Hematopoietic multipotent progenitor cell treated with erythropoietin and hydrocortisone succinate and interleukin-3 and kit ligand, for 8 days (in vitro differentiated cells): ENCODE measurements around the gene C16orf54.
"Not testable (repeated sequence)": the region's sequence is repeated elsewhere in the genome, so short reads cannot be mapped to it uniquely, and the experiment has no call there.

Source experiments
- DNase-seq: peaks from one replicate; pipeline ENCODE4 v3.0.0-alpha.2; 2015

The C16orf54 gene

GRCh38 chr16:29738514-29738913 lies 7.3 kb downstream of the C16orf54 start:
- DNase-seq, result no peak

DNA sequence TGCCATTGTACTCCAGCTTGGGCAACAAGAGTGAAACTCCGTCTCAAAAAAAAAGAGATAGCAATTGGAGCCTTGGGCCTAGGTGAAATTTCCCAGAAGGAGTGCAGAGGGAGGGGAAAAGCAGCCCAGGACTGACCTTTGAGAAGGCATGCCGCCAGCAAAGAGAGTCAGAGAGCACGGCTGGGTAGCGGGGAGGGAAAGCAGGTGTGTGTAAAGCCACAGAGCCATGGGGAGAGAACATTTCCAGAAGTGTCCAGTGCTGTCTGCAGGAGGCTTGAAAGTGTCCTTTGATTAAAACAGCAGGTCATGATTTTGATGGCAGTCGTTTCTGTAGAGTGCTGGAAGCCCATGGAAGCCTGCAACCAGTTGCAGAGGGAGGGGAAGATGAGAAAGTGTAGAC lies 8.1 kb downstream of the C16orf54 start:
- DNase-seq, result no peak

- DNase-seq, result peak; percentile 52
Measured at GRCh38 chr16:29736764-29737163, 9.0 kb downstream of the C16orf54 start.

DNA sequence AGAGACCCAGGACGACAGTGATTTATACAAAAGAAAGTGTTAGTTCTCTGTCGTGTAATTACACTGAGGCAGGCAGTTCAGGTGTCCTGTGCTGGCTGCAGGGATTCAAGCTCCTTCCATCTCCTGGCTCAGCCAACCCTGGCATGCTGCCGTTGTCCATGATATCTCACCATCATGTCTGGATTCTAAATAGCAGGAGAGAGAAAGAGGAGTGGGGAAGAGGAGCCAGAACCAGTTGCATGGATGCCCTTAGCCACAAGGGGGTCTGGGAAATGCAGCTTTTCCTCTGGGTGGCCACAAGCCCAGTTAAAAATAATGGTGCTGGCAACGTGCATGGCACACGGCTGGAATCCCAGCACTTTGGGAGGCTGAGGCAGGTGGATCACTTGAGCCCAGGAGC lies 9.7 kb downstream of the C16orf54 start:
- no peak for DNase-seq

DNA sequence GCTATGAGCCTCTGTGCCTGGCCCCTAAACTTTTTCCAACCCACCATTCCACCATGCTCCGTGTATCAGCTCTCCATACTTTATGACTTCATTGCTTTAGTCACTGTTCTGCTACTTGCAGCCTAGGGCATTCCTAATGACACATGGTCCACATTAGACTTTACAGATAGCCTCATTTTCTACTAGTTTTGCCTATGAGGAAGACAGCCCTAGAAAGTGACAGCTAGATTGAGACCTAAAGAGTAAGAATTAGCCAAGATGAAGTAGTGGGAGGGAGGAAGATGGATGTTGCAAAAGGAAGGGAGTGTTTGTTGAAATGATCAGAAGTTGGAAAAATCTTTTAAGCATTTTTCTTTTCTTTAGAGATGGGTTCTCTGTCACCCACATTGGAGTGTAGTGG lies 11.0 kb downstream of the C16orf54 start:
- no peak for DNase-seq

DNA sequence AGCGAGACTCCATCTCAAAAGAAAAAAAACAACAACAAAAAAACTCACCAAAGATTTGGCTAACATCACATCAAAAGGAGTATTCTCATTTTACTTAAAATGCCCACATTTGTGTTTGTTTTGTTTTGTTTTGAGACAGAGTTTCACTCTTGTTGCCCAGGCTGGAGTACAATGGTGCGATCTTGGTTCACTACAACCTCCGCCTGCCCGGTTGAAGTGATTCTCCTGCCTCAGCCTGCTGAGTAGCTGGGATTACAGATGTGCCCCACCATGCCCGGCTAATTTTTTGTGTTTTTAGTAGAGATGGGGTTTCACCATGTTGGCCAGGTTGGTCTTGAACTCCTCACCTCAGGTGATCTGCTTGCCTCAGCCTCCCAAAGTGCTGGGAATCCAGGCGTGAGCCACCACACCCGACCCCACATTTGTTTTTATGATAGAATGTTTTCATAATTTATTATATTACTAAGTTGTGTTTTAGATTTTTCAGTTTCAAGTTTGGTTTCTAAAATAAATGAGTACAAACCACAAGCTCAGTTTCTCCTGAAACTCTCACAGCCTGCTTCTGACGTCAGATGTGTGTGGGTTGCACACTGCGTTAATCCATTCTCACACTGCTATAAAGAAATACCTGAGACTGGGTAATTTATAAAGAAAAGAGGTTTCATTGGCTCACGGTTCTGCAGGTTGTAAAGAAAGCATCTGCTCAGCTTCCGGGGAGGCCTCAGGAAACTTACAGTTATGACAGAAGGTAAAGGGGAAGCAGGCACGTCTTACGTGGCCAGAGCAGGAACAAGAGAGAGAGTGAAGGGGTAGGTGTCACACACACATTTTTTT lies 13.8 kb downstream of the C16orf54 start:
- not testable (repeated sequence) for DNase-seq

GRCh38 chr16:29730649-29731048 lies 15.1 kb downstream of the C16orf54 start:
- no peak for DNase-seq

GRCh38 chr16:29729116-29729521 lies 16.7 kb downstream of the C16orf54 start:
- DNase-seq, result peak; percentile 55

DNA sequence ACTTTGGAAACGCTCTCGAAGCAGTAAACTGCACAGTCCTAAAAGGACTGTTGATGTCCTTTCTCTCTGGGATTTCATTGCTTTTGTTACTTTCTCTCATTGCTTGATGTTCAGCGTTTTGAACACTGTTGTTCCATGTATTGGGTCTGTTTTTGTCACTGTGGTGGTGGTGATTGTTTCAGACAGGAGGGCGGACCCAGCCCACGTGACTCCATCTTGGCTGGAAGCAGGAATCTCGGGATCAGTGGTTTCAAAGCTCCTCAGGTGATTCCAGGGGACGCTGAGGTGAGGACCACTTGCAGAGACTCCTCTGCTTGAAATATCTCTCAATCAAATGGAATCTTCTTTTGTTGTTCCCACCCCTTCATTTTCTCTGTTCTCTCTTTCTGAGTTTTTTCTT lies 18.3 kb downstream of the C16orf54 start:
- no peak for DNase-seq

- DNase-seq, result no peak
Measured at GRCh38 chr16:29726845-29727377, 18.9 kb downstream of the C16orf54 start.

GRCh38 chr16:29721167-29721879 lies 24.5 kb downstream of the C16orf54 start:
- peak; percentile 82 for DNase-seq

- DNase-seq, result no peak
Measured at GRCh38 chr16:29720703-29721102, 25.1 kb downstream of the C16orf54 start.

GRCh38 chr16:29719063-29719462 lies 26.7 kb downstream of the C16orf54 start:
- no peak for DNase-seq

- no peak for DNase-seq
Measured at GRCh38 chr16:29717113-29717512, 28.7 kb downstream of the C16orf54 start.

DNA sequence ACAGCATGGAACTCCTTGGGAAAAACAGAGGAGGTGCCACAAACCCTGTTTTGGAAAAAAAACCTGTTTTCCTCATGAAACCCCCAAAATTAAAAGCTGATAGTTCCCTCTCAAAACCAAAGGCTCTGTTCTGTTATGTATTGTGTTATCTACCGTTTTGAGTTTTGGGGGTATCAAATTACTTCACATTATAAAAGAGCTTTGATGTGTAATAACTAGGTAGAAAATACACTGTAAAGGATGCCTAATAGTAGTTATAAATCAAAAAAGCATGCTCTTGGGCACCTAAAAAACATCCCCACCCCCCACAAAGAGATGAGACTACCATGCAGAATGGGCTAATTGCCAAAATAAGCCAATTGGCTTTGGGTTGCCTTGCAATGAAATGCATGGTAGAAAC lies 30.8 kb downstream of the C16orf54 start:
- no peak for DNase-seq

GRCh38 chr16:29714396-29714795 lies 31.4 kb downstream of the C16orf54 start:
- DNase-seq, result no peak

DNA sequence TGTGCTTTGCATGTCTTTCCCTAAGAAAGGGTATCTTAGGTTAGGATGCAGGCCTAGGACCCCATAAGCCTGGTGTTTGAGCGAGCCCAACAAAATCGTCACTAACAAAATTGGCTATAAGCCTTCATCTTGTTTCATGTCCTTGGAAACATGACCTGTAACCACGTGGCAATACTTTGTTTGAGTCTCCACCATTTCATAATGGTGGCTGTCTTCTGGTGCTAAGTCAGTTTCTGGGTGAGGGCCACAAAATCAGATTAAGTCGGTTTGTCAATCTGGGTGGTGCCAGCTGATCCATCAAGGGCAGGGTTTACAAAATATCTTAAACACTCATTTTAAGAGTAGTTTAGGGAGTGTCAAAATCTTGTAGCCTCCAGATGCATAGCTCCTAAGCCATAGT lies 33.0 kb downstream of the C16orf54 start:
- DNase-seq, result no peak

GRCh38 chr16:29710227-29711219 lies 35.3 kb downstream of the C16orf54 start:
- DNase-seq, result peak; percentile 79

DNA sequence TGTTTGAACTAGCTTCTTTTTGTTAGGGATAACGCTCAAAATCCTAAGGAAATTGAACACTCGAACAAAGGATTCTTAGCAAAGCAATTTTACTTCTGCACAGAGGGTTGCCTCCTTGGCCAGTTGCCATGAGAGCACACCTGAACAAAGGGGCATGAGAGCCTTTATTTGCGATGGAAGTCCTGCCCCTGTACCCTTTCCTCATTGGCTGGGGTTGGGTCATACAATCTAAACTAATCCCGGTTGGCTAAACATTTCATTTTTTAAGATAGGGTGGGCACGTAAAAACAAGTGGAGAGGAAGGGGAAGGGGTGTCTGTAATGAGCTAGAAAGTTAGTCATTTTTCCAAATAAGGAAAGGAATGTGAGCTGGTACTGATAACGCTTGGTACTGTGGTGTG lies 36.1 kb downstream of the C16orf54 start:
- DNase-seq, result not testable (repeated sequence)

DNA sequence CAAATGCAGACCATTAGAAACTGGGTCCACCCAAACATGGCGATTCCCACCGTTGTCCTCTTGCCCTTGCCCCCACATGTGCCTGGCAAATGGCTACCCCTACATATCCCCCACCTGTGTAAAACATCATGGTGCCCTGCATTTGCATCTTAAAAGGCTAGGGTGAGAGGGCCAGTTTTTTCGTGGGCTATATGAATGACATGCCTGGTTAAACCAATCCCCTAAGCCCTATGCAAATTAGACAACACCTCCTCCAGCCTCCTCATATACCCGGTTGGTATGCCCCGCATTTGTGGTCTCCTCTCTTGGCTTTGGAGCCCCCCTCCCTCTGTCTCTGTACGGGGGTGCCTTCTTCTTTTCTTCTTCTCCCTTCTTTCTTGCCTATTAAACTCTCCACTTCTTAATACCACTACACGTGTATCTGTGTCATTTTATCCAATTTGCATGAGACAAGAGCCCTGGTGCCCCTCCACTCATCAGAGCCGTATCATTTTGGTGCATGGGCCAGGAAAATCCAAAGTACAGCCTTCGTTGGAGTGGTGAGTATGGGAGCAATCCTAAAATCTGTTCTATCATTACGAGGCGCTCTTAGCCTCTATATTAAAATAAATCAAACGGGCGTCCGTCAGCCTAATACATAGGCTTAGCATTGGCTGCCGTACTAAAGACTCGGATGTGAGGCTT lies 36.7 kb downstream of the C16orf54 start:
- DNase-seq, result no peak

DNA sequence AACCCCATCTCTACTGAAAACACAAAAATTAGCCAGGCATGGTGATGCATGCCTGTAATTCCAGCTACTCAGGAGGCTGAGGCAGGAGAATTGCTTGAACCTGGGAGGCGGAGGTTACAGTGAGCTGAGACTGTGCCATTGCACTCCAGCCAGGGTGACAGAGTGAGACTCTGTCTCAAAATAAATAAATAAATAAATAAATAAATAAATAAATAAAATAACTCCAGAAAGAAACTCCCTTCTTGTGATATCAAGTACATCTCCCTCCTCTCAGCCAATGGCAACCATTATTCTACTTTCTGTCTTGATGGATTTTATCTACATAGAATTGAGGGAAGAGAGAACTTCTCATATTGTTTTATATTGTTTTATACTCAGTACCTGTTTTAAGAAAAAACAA lies 38.6 kb downstream of the C16orf54 start:
- not testable (repeated sequence) for DNase-seq

GRCh38 chr16:29705030-29705429 lies 40.8 kb downstream of the C16orf54 start:
- DNase-seq, result no peak
